IMR-90 (cell line): ENCODE results near the gene CFHR1. TPM values are rescaled to one million over a fixed set of nuclear protein-coding genes. Genes with fewer than 3 reads are reported as not detected.

Experiments used
- ATAC-seq: fragments of 200-7000 bp; cut with Tn5 transposase; 2 replicates; pipeline ENCODE4 v1.9.1; 2020; ENCODE audit warnings: low read depth, mild to moderate bottlenecking, moderate library complexity
- BruUV-seq: library from RNA; stranded (reverse); fragments of 400-500 nt; replicated peaks from 2 replicates; lab custom pipeline; 2021; lab: Mats Ljungman, UMichigan
- CTCF ChIA-PET: fragments of 300-600 bp; formaldehyde crosslinking; extraction: SDS; loops from one replicate; lab custom pipeline; 2021; ENCODE audit warnings: antibody characterized with exemption; lab: Yijun Ruan, JAX
- POLR2A ChIA-PET: fragments of 300-600 bp; sonication (Branson Sonifier 250); formaldehyde crosslinking; loops from one replicate; lab custom pipeline; 2022; ENCODE audit warnings: antibody characterized with exemption; ENCODE audit not compliant: unreplicated experiment; lab: Charles Lee
- DNase-seq: peaks from one replicate; pipeline ENCODE4 v3.0.0; 2013
- H2AFZ ChIP-seq: replicated peaks from 2 replicates; pipeline ENCODE3; 2013; ENCODE audit warnings: low read length, mild to moderate bottlenecking; ENCODE audit not compliant: poor library complexity
- H2AK5ac ChIP-seq: 2 replicates; pipeline ENCODE4 v1.6.1; 2013; ENCODE audit warnings: low read depth, low read length, inconsistent platforms
- H2AK9ac ChIP-seq: replicated peaks from 2 replicates; pipeline ENCODE3; 2013; ENCODE audit warnings: mild to moderate bottlenecking, low read depth, low read length, moderate library complexity; ENCODE audit not compliant: poor library complexity
- H2BK120ac ChIP-seq: 2 replicates; pipeline ENCODE4 v1.6.1; 2013; ENCODE audit warnings: low read depth, low read length, inconsistent platforms
- H2BK15ac ChIP-seq: 3 replicates; pipeline ENCODE4 v1.6.1; 2013; ENCODE audit warnings: low read depth, low read length, inconsistent platforms
- H2BK20ac ChIP-seq: 2 replicates; pipeline ENCODE4 v1.6.1; 2013; ENCODE audit warnings: low read depth, mild to moderate bottlenecking, inconsistent platforms, low read length, moderate library complexity
- H2BK5ac ChIP-seq: 2 replicates; pipeline ENCODE4 v1.6.1; 2013; ENCODE audit warnings: mild to moderate bottlenecking, low read depth, low read length, inconsistent platforms; ENCODE audit not compliant: poor library complexity, severe bottlenecking
- H3K14ac ChIP-seq: replicated peaks from 2 replicates; pipeline ENCODE4 v1.6.1; 2013; ENCODE audit warnings: low read depth, low read length, inconsistent platforms
- H3K18ac ChIP-seq: 2 replicates; pipeline ENCODE4 v1.6.1; 2013; ENCODE audit warnings: low read depth, low read length, control low read depth
- H3K23ac ChIP-seq: 2 replicates; pipeline ENCODE4 v1.6.1; 2013; ENCODE audit warnings: low read depth, low read length, inconsistent platforms
- H3K27ac ChIP-seq: 2 replicates; pipeline ENCODE4 v1.5.1; 2013; ENCODE audit warnings: mild to moderate bottlenecking, control low read depth, low read length; ENCODE audit not compliant: insufficient read depth
- H3K27me3 ChIP-seq: 2 replicates; pipeline ENCODE4 v1.6.1; 2013; ENCODE audit warnings: low read length; ENCODE audit not compliant: control insufficient read depth, insufficient read depth
- H3K36me3 ChIP-seq: 2 replicates; pipeline ENCODE4 v1.6.1; 2013; ENCODE audit warnings: low read length, mixed read lengths; ENCODE audit not compliant: control insufficient read depth, insufficient read depth
- H3K4ac ChIP-seq: 2 replicates; pipeline ENCODE4 v1.6.1; 2013; ENCODE audit warnings: low read depth, low read length, inconsistent platforms
- H3K4me1 ChIP-seq: 2 replicates; pipeline ENCODE4 v1.6.1; 2013; ENCODE audit warnings: low read length, mixed read lengths; ENCODE audit not compliant: control insufficient read depth, insufficient read depth
- H3K4me2 ChIP-seq: 2 replicates; pipeline ENCODE4 v1.6.1; 2013; ENCODE audit warnings: low read depth, mild to moderate bottlenecking, control low read depth, low read length, moderate library complexity
- H3K4me3 ChIP-seq: 2 replicates; pipeline ENCODE4 v1.5.1; 2013; ENCODE audit warnings: low read depth, mild to moderate bottlenecking, control low read depth, low read length, moderate library complexity; ENCODE audit not compliant: insufficient read depth
- H3K56ac ChIP-seq: 2 replicates; pipeline ENCODE4 v1.6.1; 2013; ENCODE audit warnings: low read length, inconsistent platforms; ENCODE audit not compliant: insufficient read depth; ENCODE audit errors: extremely low read depth
- H3K79me1 ChIP-seq, 2 experiments: 2 replicates each; pipeline ENCODE4 v1.6.1; 2013; ENCODE audit warnings: low read length in 2 of 2, inconsistent platforms in 1 of 2, low read depth in 1 of 2
- H3K9ac ChIP-seq: 2 replicates; pipeline ENCODE4 v1.6.1; 2013; ENCODE audit warnings: low read depth, low read length, control low read depth
- H3K9me1 ChIP-seq: 2 replicates; pipeline ENCODE4 v1.6.1; 2013; ENCODE audit warnings: low read length, inconsistent platforms; ENCODE audit not compliant: insufficient read depth
- H3K9me3 ChIP-seq: 2 replicates; pipeline ENCODE4 v1.6.1; 2013; ENCODE audit warnings: low read length; ENCODE audit not compliant: control insufficient read depth, insufficient read depth
- H4K20me1 ChIP-seq: 2 replicates; pipeline ENCODE4 v1.6.1; 2013; ENCODE audit warnings: low read length, inconsistent platforms; ENCODE audit not compliant: insufficient read depth
- H4K5ac ChIP-seq: 2 replicates; pipeline ENCODE4 v1.6.1; 2013; ENCODE audit warnings: mild to moderate bottlenecking, low read depth, low read length, control low read depth
- H4K8ac ChIP-seq, 2 experiments: 2 replicates each; pipeline ENCODE4 v1.6.1; 2013; ENCODE audit warnings: low read depth in 2 of 2, low read length in 2 of 2, control low read depth in 1 of 2, inconsistent platforms in 1 of 2
- H4K91ac ChIP-seq: 2 replicates; pipeline ENCODE4 v1.6.1; 2013; ENCODE audit warnings: low read depth, low read length, inconsistent platforms; ENCODE audit not compliant: insufficient read depth
- BHLHE40 ChIP-seq: fragments of 150-350 bp; IDR thresholded peaks from 2 replicates; pipeline ENCODE4 v1.6.1; 2016; ENCODE audit warnings: mild to moderate bottlenecking, low read depth, low read length
- CHD1 ChIP-seq: IDR thresholded peaks from 2 replicates; pipeline ENCODE4 v1.6.1; 2012; ENCODE audit warnings: low read depth, low read length, improper control_type of control experiment
- FOS ChIP-seq: fragments of 150-350 bp; IDR thresholded peaks from 2 replicates; pipeline ENCODE4 v1.6.1; 2016; ENCODE audit warnings: low read depth, low read length
- MAFK ChIP-seq: IDR thresholded peaks from 2 replicates; pipeline ENCODE4 v1.6.1; 2012; ENCODE audit warnings: low read depth, low read length, improper control_type of control experiment
- MAZ ChIP-seq: IDR thresholded peaks from 2 replicates; pipeline ENCODE4 v1.6.1; 2012; ENCODE audit warnings: low read depth, mild to moderate bottlenecking, low read length, improper control_type of control experiment, moderate library complexity, borderline replicate concordance
- MXI1 ChIP-seq: IDR thresholded peaks from 2 replicates; pipeline ENCODE4 v1.6.1; 2012; ENCODE audit warnings: low read depth, mild to moderate bottlenecking, low read length, moderate library complexity, borderline replicate concordance
- RAD21 ChIP-seq: IDR thresholded peaks from 2 replicates; pipeline ENCODE4 v1.6.1; 2012; ENCODE audit warnings: low read length, improper control_type of control experiment
- RCOR1 ChIP-seq: IDR thresholded peaks from 2 replicates; pipeline ENCODE4 v1.6.1; 2012; ENCODE audit warnings: mild to moderate bottlenecking, low read length, improper control_type of control experiment; ENCODE audit not compliant: insufficient replicate concordance
- RFX5 ChIP-seq: IDR thresholded peaks from 2 replicates; pipeline ENCODE4 v1.8.0; 2012; ENCODE audit warnings: low read depth, mild to moderate bottlenecking, low read length, moderate library complexity
- SMC3 ChIP-seq: fragments of 150-350 bp; IDR thresholded peaks from 2 replicates; pipeline ENCODE4 v1.6.1; 2016; ENCODE audit warnings: low read depth, mild to moderate bottlenecking, antibody characterized with exemption, low read length, moderate library complexity
- WGBS, 2 experiments: methylation state at CpG; one replicate each; pipeline versions ENCODE4 v1.1.5 to v1.1.7; 2013; ENCODE audit warnings: missing lambda C conversion rate in 2 of 2; ENCODE audit not compliant: insufficient read length in 1 of 2; ENCODE audit errors: extremely low coverage in 2 of 2; 5-methylcytosine and 5-hydroxymethylcytosine counted together
- dilution Hi-C: fragments of 300-500 bp; cut with HindIII; formaldehyde crosslinking; loops from one replicate; pipeline ENCODE4 v1.14.3; 2018; ENCODE audit warnings: low sequenced_read_pairs; ENCODE audit not compliant: unreplicated experiment
- in situ Hi-C: fragments of 300-500 bp; cut with MboI; formaldehyde crosslinking; loops from 3 replicates; pipeline ENCODE4 v1.14.3; 2019; ENCODE audit warnings: low sequenced_read_pairs, inconsistent platforms, mixed read lengths
- intact Hi-C: fragments of 100-400 bp; cut with micrococcal nuclease; formaldehyde crosslinking; loops from 2 replicates; pipeline ENCODE4 v1.10.0; 2022
- polyA plus RNA-seq, 3 experiments: library from polyadenylated mRNA; depleted of rRNA; stranded (reverse); fragments of >200 nt; gene quantifications; 2 replicates each; pipeline ENCODE4 v1.2.3, GENCODE V29; 2012; ENCODE audit warnings: low replicate concordance in 1 of 3
- total RNA-seq: library from RNA; depleted of rRNA; stranded (reverse); fragments of >200 nt; gene quantifications from 2 replicates; pipeline ENCODE4 v1.2.3, GENCODE V29; 2012
- TF ChIP-seq, protein P1 (sequence below): fragments of 150-350 bp; IDR thresholded peaks from 2 replicates; pipeline ENCODE4 v1.6.1; 2016; ENCODE audit warnings: low read depth, mild to moderate bottlenecking, low read length, moderate library complexity, borderline replicate concordance
- TF ChIP-seq, protein P2 (sequence below): conservative IDR thresholded peaks from 2 replicates; pipeline ENCODE4 v1.5.1; 2012; ENCODE audit warnings: mild to moderate bottlenecking, low read depth, low read length, improper control_type of control experiment

Gene CFHR1
- total and polyA plus RNA-seq, 2 of the 4 experiments (the other 2 are of a cell fraction) = not detected

DNA sequence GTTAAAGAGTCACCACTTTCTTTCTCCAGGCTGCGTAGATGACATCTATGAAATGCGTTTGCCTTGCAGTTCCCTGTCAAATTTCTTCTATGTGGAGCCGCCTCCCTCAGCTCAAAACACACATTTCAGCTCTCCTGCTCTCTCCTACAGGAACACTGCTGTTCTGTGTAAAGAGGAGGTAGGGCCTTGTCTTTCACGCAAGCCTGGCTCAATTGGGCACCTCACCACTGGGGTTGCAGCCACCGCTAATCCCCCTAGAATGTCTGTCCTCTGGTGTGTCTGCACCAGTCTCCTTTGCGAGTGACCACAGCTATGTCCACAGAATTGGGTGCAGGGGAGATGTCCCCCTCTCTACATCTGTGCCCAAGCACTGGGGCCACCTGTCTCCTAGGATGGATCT is 36.5 kb downstream of the CFHR1 start:
- Histone ChIP-seq H3K4me3 (no peak overlapping the region), H3K4ac (no peak overlapping the region), H3K9me3 (no peaks in the 10 kb centered on the region), H3K36me3 (no peaks in the 10 kb centered on the region), H2BK15ac (no peak overlapping the region), H3K27me3 (no peaks in the 10 kb centered on the region), H3K9ac (no peak overlapping the region), H3K18ac (no peak overlapping the region), H2BK120ac (no peak overlapping the region), H3K27ac (no peak overlapping the region), H2AFZ (no peak overlapping the region), H2AK9ac (no peak overlapping the region), H3K23ac (no peak overlapping the region), H3K56ac (no peak overlapping the region), H4K20me1 (no peaks in the 10 kb centered on the region), H3K4me2 (no peak overlapping the region), H3K4me1 (no peaks in the 10 kb centered on the region), H4K91ac (no peak overlapping the region), H4K5ac (no peak overlapping the region), H3K9me1 (no peaks in the 10 kb centered on the region), H4K8ac (no peak overlapping the region), H2BK5ac (no peak overlapping the region), H3K79me1 (no peaks in the 10 kb centered on the region), H2AK5ac (no peak overlapping the region), H2BK20ac (no peak overlapping the region), H3K14ac (no peak overlapping the region)
- dilution Hi-C loops = no loop called here
- ATAC-seq (no peak), DNase-seq (no peak)
- ChIA-PET POLR2A (no interaction called here), CTCF (no interaction called here)
- no CpG with 5 or more reads among the region's 6 CpGs for WGBS, 2 experiments
- BruUV-seq = no TSS peak
- in situ Hi-C loops = no loop called here
- intact Hi-C loops = no loop called here
- TF ChIP-seq BHLHE40 (no peak), MXI1 (no peak), RFX5 (no peak), RCOR1 (no peak), RAD21 (no peak), SMC3 (no peak), FOS (no peak), CHD1 (no peak), MAFK (no peak), MAZ (no peak)
- TF ChIP-seq, protein P1, sequence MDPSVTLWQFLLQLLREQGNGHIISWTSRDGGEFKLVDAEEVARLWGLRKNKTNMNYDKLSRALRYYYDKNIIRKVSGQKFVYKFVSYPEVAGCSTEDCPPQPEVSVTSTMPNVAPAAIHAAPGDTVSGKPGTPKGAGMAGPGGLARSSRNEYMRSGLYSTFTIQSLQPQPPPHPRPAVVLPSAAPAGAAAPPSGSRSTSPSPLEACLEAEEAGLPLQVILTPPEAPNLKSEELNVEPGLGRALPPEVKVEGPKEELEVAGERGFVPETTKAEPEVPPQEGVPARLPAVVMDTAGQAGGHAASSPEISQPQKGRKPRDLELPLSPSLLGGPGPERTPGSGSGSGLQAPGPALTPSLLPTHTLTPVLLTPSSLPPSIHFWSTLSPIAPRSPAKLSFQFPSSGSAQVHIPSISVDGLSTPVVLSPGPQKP = no peak
- TF ChIP-seq, protein P2, sequence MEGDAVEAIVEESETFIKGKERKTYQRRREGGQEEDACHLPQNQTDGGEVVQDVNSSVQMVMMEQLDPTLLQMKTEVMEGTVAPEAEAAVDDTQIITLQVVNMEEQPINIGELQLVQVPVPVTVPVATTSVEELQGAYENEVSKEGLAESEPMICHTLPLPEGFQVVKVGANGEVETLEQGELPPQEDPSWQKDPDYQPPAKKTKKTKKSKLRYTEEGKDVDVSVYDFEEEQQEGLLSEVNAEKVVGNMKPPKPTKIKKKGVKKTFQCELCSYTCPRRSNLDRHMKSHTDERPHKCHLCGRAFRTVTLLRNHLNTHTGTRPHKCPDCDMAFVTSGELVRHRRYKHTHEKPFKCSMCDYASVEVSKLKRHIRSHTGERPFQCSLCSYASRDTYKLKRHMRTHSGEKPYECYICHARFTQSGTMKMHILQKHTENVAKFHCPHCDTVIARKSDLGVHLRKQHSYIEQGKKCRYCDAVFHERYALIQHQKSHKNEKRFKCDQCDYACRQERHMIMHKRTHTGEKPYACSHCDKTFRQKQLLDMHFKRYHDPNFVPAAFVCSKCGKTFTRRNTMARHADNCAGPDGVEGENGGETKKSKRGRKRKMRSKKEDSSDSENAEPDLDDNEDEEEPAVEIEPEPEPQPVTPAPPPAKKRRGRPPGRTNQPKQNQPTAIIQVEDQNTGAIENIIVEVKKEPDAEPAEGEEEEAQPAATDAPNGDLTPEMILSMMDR = no peak
